GM19193 (cell line): Measurements from ENCODE around the gene NDUFAF2.

ENCODE experiments used
- POLR2A ChIP-seq: IDR thresholded peaks from 4 replicates; pipeline ENCODE4 v1.6.1; 2011; ENCODE audit not compliant: insufficient read depth, insufficient read length; ENCODE audit errors: extremely low read depth

Gene NDUFAF2

GRCh38 chr5:60944904-60945812 lies at the start of gene NDUFAF2, which contains the start of gene ERCC8:
Gene NDUFAF2 (plus strand): TSS chr5:60945205. CDS start chr5:60945256, 51 bp downstream.
Gene ERCC8 (minus strand): TSS chr5:60945070. CDS start chr5:60945008, 62 bp downstream.
- TF ChIP-seq POLR2A = peak; percentile 68

GRCh38 chr5:60896991-60897390 lies 48.0 kb upstream of the NDUFAF2 start:
- no peak for TF ChIP-seq POLR2A

DNA sequence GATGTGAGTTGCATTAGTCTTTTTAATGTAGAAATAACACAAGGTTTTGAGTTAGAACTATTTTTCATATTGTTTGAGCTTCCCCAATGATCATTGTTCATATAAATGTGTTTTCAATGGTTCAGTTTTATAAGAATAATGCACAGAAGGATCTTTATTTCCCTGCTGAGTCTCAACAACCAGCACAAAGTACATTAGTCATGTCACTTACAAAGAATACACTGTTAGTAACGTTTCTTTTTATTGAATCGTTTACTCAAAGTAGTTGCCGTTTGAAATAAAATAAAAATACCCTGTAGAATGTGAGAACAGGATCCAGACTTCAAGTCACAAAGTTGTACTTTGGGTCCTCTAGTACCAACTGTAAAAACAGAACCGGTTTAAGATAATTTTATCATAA lies 41.6 kb upstream of the NDUFAF2 start:
- no peak for TF ChIP-seq POLR2A

GRCh38 chr5:60916646-60917045 lies 28.4 kb upstream of the NDUFAF2 start:
- TF ChIP-seq POLR2A = no peak

- TF ChIP-seq POLR2A = no peak
Measured at GRCh38 chr5:60918466-60918865, 26.5 kb upstream of the NDUFAF2 start.

DNA sequence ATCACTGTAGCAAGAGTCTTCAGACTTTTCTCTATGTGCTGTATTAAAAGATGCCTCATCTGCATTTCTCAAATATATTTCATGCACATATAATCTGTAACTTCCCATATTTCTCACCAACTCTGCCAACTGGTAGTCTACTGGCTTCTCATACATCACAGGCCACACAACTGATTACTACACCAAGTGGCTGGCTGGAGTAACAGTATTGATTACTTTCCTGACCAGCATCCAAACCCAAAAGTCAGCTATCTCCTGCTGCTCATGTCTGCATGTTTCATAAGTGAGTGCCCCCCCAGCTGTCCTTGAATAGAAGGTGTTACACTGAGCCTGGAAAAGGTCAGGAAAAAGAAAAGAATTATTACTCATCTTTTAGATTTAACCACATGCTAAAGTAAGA lies 17.6 kb upstream of the NDUFAF2 start:
- no peak for TF ChIP-seq POLR2A

- no peak for TF ChIP-seq POLR2A
Measured at GRCh38 chr5:60929024-60929423, 16.0 kb upstream of the NDUFAF2 start.

- no peak for TF ChIP-seq POLR2A
Measured at GRCh38 chr5:60943624-60944023, 1.4 kb upstream of the NDUFAF2 start.

DNA sequence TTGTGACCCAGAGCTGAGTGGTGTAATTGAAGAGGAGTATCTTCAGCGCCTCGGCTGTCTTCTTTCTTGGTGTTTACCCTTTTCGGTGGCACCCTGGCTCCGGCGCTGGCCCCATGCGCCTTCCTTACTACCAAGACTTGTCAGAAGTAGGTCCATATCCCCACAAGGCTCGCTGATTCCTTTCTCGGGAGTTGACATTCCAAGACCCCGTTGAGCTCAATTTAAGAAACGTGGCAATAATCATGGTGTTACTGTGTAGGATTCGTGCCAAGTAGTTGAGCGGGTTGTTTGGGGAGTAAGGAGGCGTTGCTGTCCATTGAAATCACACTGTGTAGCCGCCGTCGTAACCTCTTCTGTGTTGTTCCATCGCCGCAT lies 795 bp downstream of the NDUFAF2 start:
- no peak for TF ChIP-seq POLR2A

GRCh38 chr5:60948738-60949137 lies 3.7 kb downstream of the NDUFAF2 start:
- TF ChIP-seq POLR2A = no peak

- TF ChIP-seq POLR2A = no peak
Measured at GRCh38 chr5:60955239-60955638, 10.2 kb downstream of the NDUFAF2 start.

DNA sequence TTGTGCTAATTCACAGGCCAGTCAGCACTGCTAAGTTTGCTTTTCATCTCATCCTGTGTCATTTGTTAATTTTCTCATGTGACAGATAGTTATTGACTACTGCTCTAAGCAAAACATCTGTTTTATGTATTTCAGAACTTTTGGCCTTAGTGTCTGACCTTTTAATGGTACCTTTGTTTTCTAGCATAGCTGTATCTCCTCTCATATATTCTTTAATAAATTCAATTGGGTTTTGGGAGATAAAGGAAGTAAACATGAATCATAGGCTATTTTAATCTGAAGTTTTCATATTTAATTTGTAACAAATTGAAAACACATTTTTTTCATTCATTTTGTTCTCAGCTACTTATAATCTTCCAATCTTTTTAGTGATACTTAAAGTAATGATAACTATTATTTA lies 13.1 kb downstream of the NDUFAF2 start:
- no peak for TF ChIP-seq POLR2A

GRCh38 chr5:60958712-60959111 lies 13.7 kb downstream of the NDUFAF2 start:
- TF ChIP-seq POLR2A = no peak

DNA sequence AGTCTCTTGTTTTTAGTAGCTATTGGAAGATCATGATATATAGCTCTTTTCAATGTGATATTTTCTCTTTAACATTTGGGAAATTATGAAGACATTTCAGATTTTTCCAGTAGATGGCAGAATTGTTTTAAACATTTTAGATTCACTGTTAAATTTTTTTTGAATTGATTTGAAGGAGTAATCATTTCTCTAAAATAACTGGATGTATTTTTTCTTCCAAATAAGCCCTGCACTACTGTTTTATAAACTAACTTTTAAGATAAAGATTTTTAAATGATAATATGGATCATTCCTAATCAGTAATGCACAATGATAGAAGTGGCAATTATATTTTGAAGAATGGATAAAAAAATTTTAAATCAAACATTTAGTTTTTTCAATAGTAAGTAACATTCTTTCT lies 14.2 kb downstream of the NDUFAF2 start:
- TF ChIP-seq POLR2A = no peak

DNA sequence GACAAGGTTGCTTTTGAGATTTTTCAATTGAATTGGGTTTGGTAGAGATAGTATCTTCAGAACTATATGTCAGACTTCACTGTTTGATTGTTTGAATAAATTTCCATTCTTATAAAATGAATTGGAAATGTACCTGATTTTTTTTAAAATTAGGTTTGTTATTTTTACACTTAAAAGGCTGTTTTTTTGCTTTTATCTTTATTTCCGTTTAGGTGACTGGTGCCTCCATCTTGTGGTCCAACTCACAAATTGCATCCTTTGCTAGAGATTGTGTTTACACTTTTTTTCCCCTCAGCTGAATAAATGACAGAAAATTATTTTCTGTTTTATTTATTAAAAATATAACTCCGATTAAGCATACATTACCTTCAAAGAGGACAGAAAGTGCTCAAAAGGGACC lies 15.6 kb downstream of the NDUFAF2 start:
- TF ChIP-seq POLR2A = no peak

DNA sequence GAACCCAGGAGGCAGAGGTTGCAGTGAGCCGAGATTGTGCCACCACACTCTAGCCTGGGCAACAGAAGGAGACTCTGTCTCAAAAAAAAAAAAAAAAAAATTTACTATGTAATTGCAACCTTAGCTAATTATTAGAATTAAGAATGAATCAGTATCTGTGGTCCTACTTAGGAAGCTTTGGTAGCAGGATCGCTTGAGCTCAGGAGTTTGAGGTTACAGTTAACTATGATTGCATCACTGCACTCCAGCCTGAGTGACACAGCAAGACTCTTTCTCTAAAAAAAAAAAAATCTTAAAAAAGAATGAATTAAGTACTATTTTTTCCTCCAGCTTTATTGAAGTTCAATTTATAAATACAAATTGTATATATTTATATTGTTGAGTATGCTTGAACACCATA lies 16.7 kb downstream of the NDUFAF2 start:
- TF ChIP-seq POLR2A = no peak
